Colonic mucosa (tissue), 4 donors: Measurements from ENCODE around the gene ATP13A2. TPM values are rescaled to one million over a fixed set of nuclear protein-coding genes. Genes with fewer than 3 reads are reported as not detected.

Source experiments
- DNase-seq: peaks from one replicate; pipeline ENCODE4 v3.0.0-alpha.2; 2020
- H3K27ac ChIP-seq: fragments of 200-600 bp; one replicate; pipeline ENCODE4 v1.8.0; 2021
- H3K27me3 ChIP-seq: fragments of 200-600 bp; one replicate; pipeline ENCODE4 v1.8.0; 2021
- H3K36me3 ChIP-seq: fragments of 200-600 bp; one replicate; pipeline ENCODE4 v1.8.0; 2021
- H3K4me1 ChIP-seq: fragments of 200-600 bp; one replicate; pipeline ENCODE4 v1.8.0; 2021; ENCODE audit warnings: mild to moderate bottlenecking
- H3K4me3 ChIP-seq: fragments of 200-600 bp; one replicate; pipeline ENCODE4 v1.8.0; 2021
- H3K9ac ChIP-seq, 2 donors: one replicate each; pipeline ENCODE4 v1.7.0; 2013; ENCODE audit warnings: control low read depth in 2 of 2, low read depth in 2 of 2, low read length in 2 of 2
- H3K9me3 ChIP-seq: fragments of 200-600 bp; one replicate; pipeline ENCODE4 v1.8.0; 2021
- CTCF ChIP-seq: fragments of 200-600 bp; IDR thresholded peaks from one replicate; pipeline ENCODE4 v1.8.0; 2022; ENCODE audit warnings: antibody characterized with exemption, mild to moderate bottlenecking
- intact Hi-C: fragments of 100-400 bp; cut with DNase I; formaldehyde crosslinking; loops from one replicate; pipeline ENCODE4 v1.14.1; 2022
- total RNA-seq, 2 donors: library from RNA; stranded (reverse); fragmentation: NEBNext Ultra II Directional in 1 of 2; extraction: Animal tissue kit (Norgen Biotek cat#: 25700) in 1 of 2; gene quantifications; one replicate each; pipeline ENCODE4 v1.2.1, GENCODE V29; 2021
- donor health status: healthy.
- donor health status: DM: no; HTN: no; CAD: no.
- donor health status: DM: no; HTN: no; CAD: no.

The ATP13A2 gene
- total RNA-seq, 2 donors from 2014 or later = 55.3 to 111 TPM

GRCh38 chr1:16988210-16988609 lies 23.5 kb downstream of the ATP13A2 start:
- H3K36me3 ChIP-seq = no peaks in the 10 kb centered on the region

GRCh38 chr1:16986962-16987361 lies 24.8 kb downstream of the ATP13A2 start:
- no peaks in the 10 kb centered on the region for H3K27me3 ChIP-seq
- no peak overlapping the region for H3K9ac ChIP-seq
- H3K9me3 ChIP-seq = no peaks in the 10 kb centered on the region
- no peak overlapping the region for H3K27ac ChIP-seq
- no peak for TF ChIP-seq CTCF
- no peak for DNase-seq
- no peaks in the 10 kb centered on the region for H3K4me1 ChIP-seq
- no peaks in the 10 kb centered on the region for H3K36me3 ChIP-seq
- H3K4me3 ChIP-seq = no peak overlapping the region
- intact Hi-C loops = no loop called here

More at GRCh38 chr1:16988210-16988609, 23.5 kb downstream of the ATP13A2 start:
- Histone ChIP-seq H3K9me3 (no peaks in the 10 kb centered on the region), H3K4me1 (no peaks in the 10 kb centered on the region), H3K27ac (no peak overlapping the region), H3K4me3 (no peak overlapping the region), H3K27me3 (no peaks in the 10 kb centered on the region), H3K9ac (no peak overlapping the region)
- no peak for TF ChIP-seq CTCF
- intact Hi-C loops = no loop called here
- no peak for DNase-seq

- DNase-seq = no peak
- H3K36me3 ChIP-seq = no peaks in the 10 kb centered on the region
- no peak overlapping the region for H3K27ac ChIP-seq
- H3K4me1 ChIP-seq = no peaks in the 10 kb centered on the region
- TF ChIP-seq CTCF = no peak
- H3K27me3 ChIP-seq = no peaks in the 10 kb centered on the region
- H3K9ac ChIP-seq = no peak overlapping the region
- H3K4me3 ChIP-seq = no peak overlapping the region
- H3K9me3 ChIP-seq = no peaks in the 10 kb centered on the region
- intact Hi-C loops = no loop called here
Measured at GRCh38 chr1:16986560-16986959, 25.2 kb downstream of the ATP13A2 start.

- no peaks in the 10 kb centered on the region for H3K9me3 ChIP-seq
- H3K4me3 ChIP-seq = no peak overlapping the region
- no peaks in the 10 kb centered on the region for H3K36me3 ChIP-seq
- no peak overlapping the region for H3K9ac ChIP-seq
- no peak for DNase-seq
- no peak overlapping the region for H3K27ac ChIP-seq
- intact Hi-C loops = no loop called here
- no peaks in the 10 kb centered on the region for H3K27me3 ChIP-seq
- TF ChIP-seq CTCF = no peak
- no peaks in the 10 kb centered on the region for H3K4me1 ChIP-seq
Measured at GRCh38 chr1:16986113-16986512, 25.6 kb downstream of the ATP13A2 start.

- H3K4me3 ChIP-seq = no peak overlapping the region
- intact Hi-C loops = no loop called here
- no peak overlapping the region for H3K9ac ChIP-seq
- no peak overlapping the region for H3K27ac ChIP-seq
- peak; percentile 40 for DNase-seq
- H3K27me3 ChIP-seq = peaks cover 6% of the 10 kb centered on the region
- H3K9me3 ChIP-seq = no peaks in the 10 kb centered on the region
- no peaks in the 10 kb centered on the region for H3K4me1 ChIP-seq
- no peaks in the 10 kb centered on the region for H3K36me3 ChIP-seq
- no peak for TF ChIP-seq CTCF
Measured at GRCh38 chr1:16984717-16985116, 27.0 kb downstream of the ATP13A2 start.

- no peak for DNase-seq
- TF ChIP-seq CTCF = no peak
- no peaks in the 10 kb centered on the region for H3K4me1 ChIP-seq
- intact Hi-C loops = no loop called here
- no peaks in the 10 kb centered on the region for H3K36me3 ChIP-seq
- no peak overlapping the region for H3K27ac ChIP-seq
- no peak overlapping the region for H3K9ac ChIP-seq
- no peaks in the 10 kb centered on the region for H3K9me3 ChIP-seq
- H3K27me3 ChIP-seq = peaks cover 11% of the 10 kb centered on the region
- H3K4me3 ChIP-seq = no peak overlapping the region
Measured at GRCh38 chr1:16983649-16984048, 28.1 kb downstream of the ATP13A2 start.
